Caco-2 (cell line): ENCODE measurements around the gene CD244. TPM values are rescaled to one million over a fixed set of nuclear protein-coding genes. Genes with fewer than 3 reads are reported as not detected.
"Not testable (repeated sequence)": the region's sequence is repeated elsewhere in the genome, so short reads cannot be mapped to it uniquely, and the experiment has no call there.

Experiments used
- BruUV-seq: library from RNA; stranded (reverse); fragments of 400-500 nt; replicated peaks from 2 replicates; lab custom pipeline; 2021; lab: Mats Ljungman, UMichigan
- CTCF ChIA-PET: fragments of 300-600 bp; sonication (Branson Sonifier 250); formaldehyde crosslinking; loops from one replicate; lab custom pipeline; 2022; ENCODE audit warnings: antibody characterized with exemption; lab: Charles Lee
- POLR2A ChIA-PET: fragments of 300-600 bp; sonication (Branson Sonifier 250); formaldehyde crosslinking; loops from one replicate; lab custom pipeline; 2022; ENCODE audit warnings: antibody characterized with exemption; lab: Charles Lee
- DNase-seq, 2 experiments: peaks; one replicate each; pipeline versions ENCODE4 v3.0.0 to v3.0.0-alpha.2; 2020 to 2022
- H3K27me3 ChIP-seq: replicated peaks from 2 replicates; pipeline ENCODE4 v1.6.0; 2011; ENCODE audit warnings: low read length; ENCODE audit not compliant: control insufficient read depth, insufficient read depth
- H3K36me3 ChIP-seq: 2 replicates; pipeline ENCODE4 v1.5.1; 2011; ENCODE audit warnings: low read length; ENCODE audit not compliant: control insufficient read depth, insufficient read depth
- H3K4me1 ChIP-seq: fragments of 250-450 bp; sonication (Bioruptor Pico); 2 replicates; pipeline ENCODE4 v1.5.1; 2020; ENCODE audit warnings: mild to moderate bottlenecking
- H3K4me3 ChIP-seq: 2 replicates; pipeline ENCODE4 v1.5.1; 2011; ENCODE audit warnings: low read depth, mild to moderate bottlenecking, control low read depth, low read length
- H3K9me3 ChIP-seq: fragments of 250-450 bp; sonication (Bioruptor Pico); 2 replicates; pipeline ENCODE4 v1.5.1; 2020; ENCODE audit warnings: mild to moderate bottlenecking, moderate library complexity
- H3K27ac Mint-ChIP-seq: one replicate; pipeline ENCODE4 v1.8.0; 2022; ENCODE audit warnings: mixed read lengths; ENCODE audit not compliant: unreplicated experiment
- H3K27me3 Mint-ChIP-seq: one replicate; pipeline ENCODE4 v1.8.0; 2022; ENCODE audit warnings: mixed read lengths; ENCODE audit not compliant: insufficient read depth, unreplicated experiment
- H3K36me3 Mint-ChIP-seq: one replicate; pipeline ENCODE4 v1.8.0; 2022; ENCODE audit warnings: mild to moderate bottlenecking, mixed read lengths; ENCODE audit not compliant: insufficient read depth, unreplicated experiment
- H3K4me1 Mint-ChIP-seq: one replicate; pipeline ENCODE4 v1.8.0; 2022; ENCODE audit warnings: low read depth, mixed read lengths; ENCODE audit not compliant: unreplicated experiment
- H3K4me3 Mint-ChIP-seq: one replicate; pipeline ENCODE4 v1.8.0; 2022; ENCODE audit warnings: mild to moderate bottlenecking, moderate library complexity, mixed read lengths; ENCODE audit not compliant: unreplicated experiment
- H3K9me3 Mint-ChIP-seq: one replicate; pipeline ENCODE4 v1.8.0; 2022; ENCODE audit warnings: mixed read lengths; ENCODE audit not compliant: unreplicated experiment
- intact Hi-C: fragments of 100-400 bp; cut with micrococcal nuclease; formaldehyde crosslinking; loops from one replicate; pipeline ENCODE4 v1.10.0; 2022; ENCODE audit not compliant: unreplicated experiment
- total RNA-seq: library from RNA; stranded (reverse); gene quantifications from 2 replicates; pipeline ENCODE4 v1.2.3, GENCODE V29; 2022
- TF ChIP-seq, protein P1 (sequence below), 2 experiments: fragments of 200-600 bp in 1 of 2; IDR thresholded peaks; 1 replicate in 1 of 2; 2 replicates in 1 of 2; pipeline versions ENCODE4 v1.5.1 to v1.8.0; 2011 to 2022; ENCODE audit warnings: antibody characterized with exemption in 1 of 2, control low read depth in 1 of 2, inconsistent platforms in 1 of 2, low read depth in 1 of 2, low read length in 1 of 2, mild to moderate bottlenecking in 1 of 2, moderate library complexity in 1 of 2; ENCODE audit not compliant: insufficient read depth in 1 of 2, severe bottlenecking in 1 of 2, unreplicated experiment in 1 of 2

Gene CD244
- total RNA-seq, 1 experiment from 2014 or later: 0.11 TPM

DNA sequence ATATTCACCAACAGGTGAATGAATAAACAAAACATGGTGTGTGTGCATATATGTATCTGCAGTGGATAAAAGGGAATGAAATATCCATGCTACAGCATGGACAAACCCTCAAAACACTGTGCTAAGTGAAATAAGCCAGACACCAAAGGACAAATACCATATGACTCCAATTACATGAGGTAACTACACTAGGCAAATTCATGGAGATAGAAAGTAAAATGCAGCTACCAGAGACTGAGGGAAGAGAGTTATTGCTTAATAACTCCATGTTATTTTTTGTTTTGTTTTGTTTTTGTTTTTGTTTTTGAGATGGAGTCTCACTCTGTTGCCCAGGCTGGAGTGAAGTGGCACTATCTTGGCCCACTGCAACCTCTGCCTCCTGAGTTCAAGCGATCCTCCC lies 19.9 kb upstream of the CD244 start:
- BruUV-seq: no TSS peak
- Histone ChIP-seq H3K4me1 (no peaks in the 10 kb centered on the region), H3K36me3 (no peaks in the 10 kb centered on the region), H3K27me3 (no peaks in the 10 kb centered on the region), H3K4me3 (no peak overlapping the region), H3K9me3 (no peaks in the 10 kb centered on the region)
- CTCF ChIA-PET: no interaction called here
- Mint-ChIP-seq H3K4me1 (peaks cover 7% of the 10 kb centered on the region), H3K27me3 (no peaks in the 10 kb centered on the region), H3K27ac (no peak overlapping the region), H3K9me3 (peaks cover 1% of the 10 kb centered on the region), H3K4me3 (no peak overlapping the region), H3K36me3 (no peaks in the 10 kb centered on the region)
- no peak for DNase-seq
- TF ChIP-seq, protein P1, sequence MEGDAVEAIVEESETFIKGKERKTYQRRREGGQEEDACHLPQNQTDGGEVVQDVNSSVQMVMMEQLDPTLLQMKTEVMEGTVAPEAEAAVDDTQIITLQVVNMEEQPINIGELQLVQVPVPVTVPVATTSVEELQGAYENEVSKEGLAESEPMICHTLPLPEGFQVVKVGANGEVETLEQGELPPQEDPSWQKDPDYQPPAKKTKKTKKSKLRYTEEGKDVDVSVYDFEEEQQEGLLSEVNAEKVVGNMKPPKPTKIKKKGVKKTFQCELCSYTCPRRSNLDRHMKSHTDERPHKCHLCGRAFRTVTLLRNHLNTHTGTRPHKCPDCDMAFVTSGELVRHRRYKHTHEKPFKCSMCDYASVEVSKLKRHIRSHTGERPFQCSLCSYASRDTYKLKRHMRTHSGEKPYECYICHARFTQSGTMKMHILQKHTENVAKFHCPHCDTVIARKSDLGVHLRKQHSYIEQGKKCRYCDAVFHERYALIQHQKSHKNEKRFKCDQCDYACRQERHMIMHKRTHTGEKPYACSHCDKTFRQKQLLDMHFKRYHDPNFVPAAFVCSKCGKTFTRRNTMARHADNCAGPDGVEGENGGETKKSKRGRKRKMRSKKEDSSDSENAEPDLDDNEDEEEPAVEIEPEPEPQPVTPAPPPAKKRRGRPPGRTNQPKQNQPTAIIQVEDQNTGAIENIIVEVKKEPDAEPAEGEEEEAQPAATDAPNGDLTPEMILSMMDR (IDR thresholded peaks at IDR 0.05; ENCODE audit: insufficient read depth in 1 of 2, low read depth in 1 of 2, low read length in 1 of 2, severe bottlenecking in 1 of 2, unreplicated experiment in 1 of 2): no peak
- intact Hi-C loops: no loop called here
- POLR2A ChIA-PET: no interaction called here

DNA sequence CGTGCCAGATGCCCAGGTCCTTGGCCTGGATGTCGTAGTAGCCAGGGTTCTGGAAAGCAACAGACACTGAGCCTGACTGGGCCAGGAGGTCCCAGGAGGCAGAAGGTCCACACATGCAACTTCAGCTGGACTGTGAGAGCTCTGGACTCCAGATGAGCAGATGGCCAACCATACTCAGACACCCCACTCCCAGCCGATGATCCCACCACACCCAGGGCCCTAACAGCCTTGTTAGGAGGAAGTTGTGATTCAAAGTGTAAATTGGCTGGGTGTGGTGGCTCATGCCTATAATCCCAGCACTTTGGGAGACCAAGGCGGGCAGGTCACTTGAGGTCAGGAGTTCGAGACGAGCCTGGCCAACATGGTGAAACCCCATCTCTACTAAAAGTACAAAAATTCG lies 18.6 kb upstream of the CD244 start:
- H3K9me3 ChIP-seq, BruUV-seq, CTCF ChIA-PET, H3K4me3 Mint-ChIP-seq, H3K36me3 Mint-ChIP-seq, POLR2A ChIA-PET, H3K4me3 ChIP-seq, H3K4me1 ChIP-seq, H3K27me3 ChIP-seq, H3K27ac Mint-ChIP-seq, H3K27me3 Mint-ChIP-seq, DNase-seq, intact Hi-C loops, H3K36me3 ChIP-seq: not testable (repeated sequence)
- Mint-ChIP-seq H3K9me3 (peaks cover 12% of the 10 kb centered on the region), H3K4me1 (peaks cover 19% of the 10 kb centered on the region)

GRCh38 chr1:160880216-160880615 lies 17.5 kb upstream of the CD244 start:
- Histone ChIP-seq H3K9me3 (no peaks in the 10 kb centered on the region), H3K27me3 (no peaks in the 10 kb centered on the region), H3K4me1 (peaks cover 10% of the 10 kb centered on the region), H3K36me3 (no peaks in the 10 kb centered on the region), H3K4me3 (no peak overlapping the region)
- ChIA-PET POLR2A (no interaction called here), CTCF (no interaction called here)
- Mint-ChIP-seq H3K27ac (no peak overlapping the region), H3K9me3 (peaks cover 12% of the 10 kb centered on the region), H3K36me3 (no peaks in the 10 kb centered on the region), H3K4me1 (peaks cover 30% of the 10 kb centered on the region), H3K4me3 (no peak overlapping the region), H3K27me3 (no peaks in the 10 kb centered on the region)
- DNase-seq: no peak
- BruUV-seq: no TSS peak
- TF ChIP-seq, protein P1 (IDR thresholded peaks at IDR 0.05; ENCODE audit: insufficient read depth in 1 of 2, low read depth in 1 of 2, low read length in 1 of 2, severe bottlenecking in 1 of 2, unreplicated experiment in 1 of 2): no peak
- intact Hi-C loops: no loop called here

GRCh38 chr1:160879056-160879455 lies 16.4 kb upstream of the CD244 start:
- H3K4me1 ChIP-seq: peaks cover 18% of the 10 kb centered on the region
- H3K36me3 Mint-ChIP-seq: no peaks in the 10 kb centered on the region
- no peaks in the 10 kb centered on the region for H3K27me3 Mint-ChIP-seq
- no peaks in the 10 kb centered on the region for H3K9me3 ChIP-seq
- DNase-seq: no peak
- peaks cover 37% of the 10 kb centered on the region for H3K4me1 Mint-ChIP-seq
- H3K36me3 ChIP-seq: no peaks in the 10 kb centered on the region
- no peak overlapping the region for H3K27ac Mint-ChIP-seq
- H3K9me3 Mint-ChIP-seq: peaks cover 12% of the 10 kb centered on the region
- intact Hi-C loops: no loop called here
- POLR2A ChIA-PET: no interaction called here
- no peak overlapping the region for H3K4me3 Mint-ChIP-seq
- CTCF ChIA-PET: no interaction called here
- H3K4me3 ChIP-seq: no peak overlapping the region
- no peaks in the 10 kb centered on the region for H3K27me3 ChIP-seq
- TF ChIP-seq, protein P1 (IDR thresholded peaks at IDR 0.05; ENCODE audit: insufficient read depth in 1 of 2, low read depth in 1 of 2, low read length in 1 of 2, severe bottlenecking in 1 of 2, unreplicated experiment in 1 of 2): no peak
- BruUV-seq: no TSS peak
